Kidney capillary endothelial cell (primary cell): ENCODE measurements around the gene WDR62.
"Not testable (repeated sequence)": the region's sequence is repeated elsewhere in the genome, so short reads cannot be mapped to it uniquely, and the experiment has no call there.

Experiments
- DNase-seq: peaks from one replicate; pipeline ENCODE4 v3.0.0-alpha.2; 2018; ENCODE audit warnings: low spot score

WDR62 gene

DNA sequence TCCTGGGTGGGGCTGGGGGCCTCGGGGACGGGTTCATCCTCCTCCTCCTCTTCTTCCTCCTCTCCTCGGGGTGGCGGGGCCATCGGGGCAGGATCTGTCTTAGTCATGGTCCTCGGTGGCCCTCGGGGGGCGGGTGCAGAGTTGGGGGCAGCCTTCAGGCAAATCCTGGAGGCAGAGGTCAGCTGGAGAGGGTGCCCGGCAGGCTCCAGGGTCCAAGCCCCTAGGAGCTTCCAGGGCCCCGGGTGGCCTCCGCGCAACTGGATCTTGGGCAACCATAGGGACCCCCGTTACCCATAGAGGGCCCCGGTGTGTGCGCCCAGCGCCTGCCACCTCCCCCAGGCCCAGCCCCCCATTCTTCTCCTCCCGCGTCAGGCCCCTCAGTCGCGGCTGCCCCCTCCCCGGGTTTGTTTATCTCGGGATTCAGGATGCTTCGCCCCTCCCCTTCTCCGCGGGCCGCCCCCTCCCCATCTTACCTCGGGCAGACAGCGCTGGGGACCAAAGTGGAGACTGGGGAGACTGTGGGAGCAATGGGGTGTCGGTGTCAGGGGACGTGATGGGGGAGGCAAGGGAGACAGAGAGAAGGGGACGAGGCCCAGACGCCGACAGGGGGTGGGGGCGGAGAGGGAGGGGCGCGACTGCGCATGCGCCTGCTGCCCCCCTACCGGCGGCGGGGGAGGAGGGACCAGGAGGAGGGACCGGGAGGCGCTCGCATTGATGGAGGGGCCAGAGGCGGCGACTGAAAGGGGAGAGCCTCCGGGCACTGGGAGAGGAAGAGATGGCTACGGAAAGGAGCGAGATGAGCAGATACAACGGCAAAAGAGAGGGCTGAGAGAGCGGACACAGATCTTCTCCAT is 22.2 kb upstream of the WDR62 start, which contains the start of gene CLIP3:
Gene CLIP3, minus strand, starts transcription at position 623 of the 854 bp plus-strand sequence. Its CDS starts 516 bp downstream, at position 107.
- peak; percentile 30 for DNase-seq

DNA sequence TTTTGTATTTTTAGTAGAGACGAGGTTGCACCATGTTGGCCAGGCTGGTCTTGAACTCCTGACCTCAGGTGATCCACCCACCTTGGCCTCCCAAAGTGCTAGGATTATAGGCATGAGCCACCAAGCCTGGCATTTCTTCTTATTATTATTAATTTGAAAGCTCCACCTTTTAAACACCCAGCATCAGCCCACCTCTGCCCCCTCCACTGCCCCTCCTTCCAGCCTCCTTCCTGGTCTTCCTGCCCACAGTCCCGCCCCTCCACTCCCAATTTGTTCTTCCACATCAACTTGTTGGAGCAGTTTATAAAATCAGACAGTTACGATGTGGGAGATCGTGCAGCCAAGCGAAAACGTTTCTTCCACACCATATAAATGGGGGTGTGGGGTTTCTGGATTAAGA is 14.2 kb upstream of the WDR62 start:
- no peak for DNase-seq

DNA sequence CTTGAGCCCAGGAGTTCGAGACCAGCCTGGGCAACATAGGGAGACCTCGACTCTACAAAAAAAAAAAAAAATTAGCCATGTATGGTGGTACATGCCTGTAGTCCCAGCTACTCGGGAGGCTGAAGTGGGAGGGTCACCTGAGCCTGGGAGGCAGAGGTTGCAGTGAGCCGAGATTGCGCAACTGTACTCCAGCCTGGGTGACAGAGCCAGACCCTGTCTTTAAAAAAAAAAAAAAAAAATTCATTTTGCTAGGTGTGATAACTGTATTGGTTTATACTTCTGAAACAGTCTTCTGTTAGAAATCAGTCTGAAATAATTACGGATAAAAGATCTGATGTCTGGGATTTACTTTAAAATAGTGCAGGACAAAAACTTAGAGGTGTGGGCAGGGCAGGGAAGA is 13.6 kb upstream of the WDR62 start:
- not testable (repeated sequence) for DNase-seq

DNA sequence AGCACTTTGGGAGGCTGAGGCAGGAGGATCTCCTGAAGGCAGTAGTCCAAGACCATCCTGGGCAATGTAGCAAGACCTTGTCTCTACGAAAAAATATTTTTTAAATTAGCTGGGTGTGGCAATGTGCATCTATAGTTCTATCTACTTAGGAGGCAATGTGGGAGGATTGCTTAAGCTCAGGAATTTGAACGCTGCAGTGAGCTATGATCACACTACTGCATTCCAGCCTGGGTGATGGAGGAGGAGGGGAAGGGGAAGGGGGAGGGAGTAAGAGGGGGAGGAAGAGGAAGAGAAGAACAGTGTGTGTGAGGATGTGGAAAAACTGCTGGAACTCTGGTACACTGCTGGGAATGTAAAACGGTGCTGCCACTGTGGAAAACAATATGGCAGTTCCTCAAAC is 12.9 kb upstream of the WDR62 start:
- no peak for DNase-seq

DNA sequence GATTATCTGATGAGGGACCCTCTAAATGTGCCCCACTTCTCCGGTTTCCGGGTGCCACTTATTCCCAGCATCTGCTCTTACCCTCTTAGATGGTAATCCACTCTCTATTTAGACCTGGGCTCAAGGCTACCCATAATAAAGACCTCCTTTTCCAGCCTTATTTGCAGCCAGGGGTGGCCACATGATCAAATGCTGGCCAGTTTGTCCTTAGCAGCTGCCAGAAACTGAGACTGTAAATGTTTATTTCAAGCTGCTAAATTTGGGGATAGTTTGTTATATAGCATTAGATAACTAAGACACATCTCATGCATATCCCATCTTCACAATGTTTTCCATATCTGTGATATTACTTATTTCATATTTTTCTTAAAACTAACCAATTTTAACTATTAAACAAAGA is 10.7 kb upstream of the WDR62 start:
- DNase-seq, result no peak

DNA sequence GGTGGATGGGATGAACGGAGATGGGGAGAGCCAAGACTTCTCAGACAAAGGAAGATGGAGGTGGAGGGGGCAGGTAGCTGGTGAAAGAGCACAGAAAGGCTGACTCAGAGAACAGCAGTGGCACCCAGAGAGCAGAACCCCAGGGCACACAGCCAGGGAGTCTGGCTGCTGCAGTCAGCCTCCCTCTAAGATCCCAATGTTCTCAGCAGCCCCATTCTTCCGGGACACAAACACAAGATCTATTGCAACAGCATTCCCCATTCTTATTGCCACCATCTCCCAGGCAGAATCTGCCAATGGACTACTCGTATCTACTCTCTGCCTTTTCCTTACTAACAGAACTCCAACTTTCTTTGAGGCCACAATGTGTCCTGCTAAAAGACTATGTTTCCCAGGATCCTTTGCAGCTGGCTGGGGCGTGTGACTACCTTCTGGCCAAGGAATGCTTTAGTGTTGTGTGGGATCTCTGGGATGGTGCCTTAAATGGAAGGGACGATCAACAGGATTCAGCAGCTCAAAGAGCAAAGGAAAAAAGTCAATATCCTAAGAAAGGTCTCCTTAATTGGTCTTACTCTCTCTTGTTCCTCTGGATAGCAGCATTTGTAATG is 8.2 kb upstream of the WDR62 start:
- no peak for DNase-seq

DNA sequence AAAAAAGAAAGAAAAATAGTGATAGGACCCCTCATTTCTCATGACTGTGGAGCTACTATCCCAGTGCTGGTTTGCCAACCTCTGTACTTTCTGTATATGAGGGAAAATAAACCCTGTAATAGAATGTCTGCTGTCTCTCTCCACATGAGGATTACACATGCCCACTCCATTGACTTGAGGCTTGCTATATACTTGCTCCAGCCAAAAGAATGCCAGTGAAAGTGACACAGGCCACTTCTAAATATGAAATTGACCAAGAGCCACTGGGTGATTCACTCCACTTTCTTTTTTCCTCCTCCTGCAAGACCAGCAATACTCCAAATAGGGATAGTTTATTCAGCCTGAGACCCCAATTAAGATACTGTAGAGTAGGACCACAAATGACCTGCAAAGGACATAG is 6.9 kb upstream of the WDR62 start:
- DNase-seq, result no peak

DNA sequence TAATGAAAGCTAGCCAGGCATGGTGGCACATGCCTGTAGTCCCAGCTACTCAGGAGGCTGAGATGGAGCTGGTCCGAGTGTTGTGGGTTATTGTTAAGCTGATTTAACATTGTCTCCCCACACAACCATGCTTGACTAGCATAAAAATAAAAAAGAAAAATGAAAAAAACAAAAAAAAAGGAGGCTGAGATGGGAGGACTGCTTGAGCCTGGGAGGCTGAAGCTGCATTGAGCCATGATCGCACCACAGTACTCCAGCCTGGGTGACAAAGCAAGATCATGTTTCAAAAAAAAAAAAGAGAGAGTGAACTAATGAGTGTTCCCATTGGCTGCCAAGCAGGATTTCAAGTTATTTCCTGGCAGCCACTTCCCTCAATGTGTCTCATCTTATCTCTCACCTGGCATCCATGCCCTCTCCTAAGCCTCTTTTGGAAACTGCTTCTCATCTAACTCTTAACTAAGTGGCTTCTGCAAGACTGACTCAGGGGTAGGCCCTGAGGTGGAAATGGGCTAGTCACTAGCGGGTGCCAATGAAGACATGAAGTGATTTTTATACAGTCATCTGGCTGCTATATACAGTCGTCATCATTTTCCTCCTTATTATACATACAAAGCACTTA is 5.5 kb upstream of the WDR62 start:
- DNase-seq, result no peak

DNA sequence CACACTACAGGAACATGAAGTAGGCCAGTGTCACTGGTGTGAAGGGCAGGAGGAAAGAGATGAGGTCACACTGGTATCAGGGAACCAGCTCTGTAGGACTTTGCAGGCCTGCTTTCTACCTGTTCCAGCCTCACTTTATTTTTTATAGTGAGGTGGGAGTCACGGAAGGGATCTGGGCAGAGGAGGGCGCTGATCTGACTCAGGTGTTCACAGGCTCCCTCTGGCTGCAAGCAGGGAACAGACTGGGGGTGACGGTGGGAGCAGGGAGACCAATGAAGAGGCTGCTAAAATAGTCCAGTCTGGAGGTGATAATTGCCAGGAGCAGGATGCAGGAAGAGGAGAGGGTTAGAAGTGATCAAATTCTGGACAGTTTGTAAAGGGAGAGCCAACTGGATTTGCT is 3.5 kb upstream of the WDR62 start:
- DNase-seq, result no peak

DNA sequence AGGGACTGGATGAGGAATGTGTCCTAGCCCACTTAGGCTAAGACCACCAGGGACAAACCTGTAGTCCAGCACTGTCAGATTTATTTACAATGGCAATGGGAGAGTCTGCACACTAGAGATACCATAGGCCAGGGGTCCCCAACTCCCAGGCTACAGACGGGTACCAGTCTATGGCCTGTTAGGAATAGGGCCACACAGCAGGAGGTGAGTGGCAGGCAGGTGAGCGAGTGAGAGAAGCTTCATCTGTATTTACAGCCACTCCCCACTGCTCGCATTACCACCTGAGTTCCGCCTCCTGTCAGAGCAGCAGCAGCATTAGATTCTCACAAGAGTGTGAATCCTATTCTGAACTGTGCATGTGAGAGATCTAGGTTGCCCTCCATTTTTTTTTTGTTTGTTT is 3.1 kb upstream of the WDR62 start:
- DNase-seq, result no peak

DNA sequence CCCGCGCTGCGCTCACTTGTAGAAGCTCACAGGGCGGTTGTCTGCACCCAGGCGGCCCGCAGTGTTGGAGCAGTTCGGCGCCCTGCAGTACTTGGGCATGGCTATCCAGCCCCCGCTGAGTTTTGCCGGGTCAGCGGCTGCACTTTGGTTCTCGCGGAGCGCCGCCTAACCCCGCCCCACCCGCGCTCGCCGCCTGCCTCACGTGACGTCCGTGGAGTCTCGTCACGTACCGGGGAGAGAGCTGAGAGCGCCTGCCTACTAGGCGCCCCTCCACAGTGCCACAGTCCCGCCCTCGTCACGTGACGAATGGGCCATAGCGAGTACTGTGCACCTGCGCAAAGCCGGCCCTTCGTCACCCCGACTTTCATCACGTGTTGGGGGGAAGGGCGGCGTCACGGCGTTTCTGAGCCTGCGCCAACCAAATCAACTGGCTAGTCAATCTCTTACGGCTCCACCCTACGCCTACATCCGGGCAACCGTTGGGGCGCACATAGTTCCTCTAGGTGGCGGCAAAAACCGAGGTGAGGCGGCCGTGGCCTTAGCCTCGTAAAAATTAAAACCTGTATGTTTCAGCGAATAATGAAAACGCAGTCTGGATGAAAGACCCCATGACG is 471 bp upstream of the WDR62 start, which contains the start of gene THAP8:
Gene THAP8, minus strand, starts transcription at position 167 of the 614 bp plus-strand sequence. Its CDS starts 68 bp downstream, at position 99.
- DNase-seq, result peak; percentile 99

DNA sequence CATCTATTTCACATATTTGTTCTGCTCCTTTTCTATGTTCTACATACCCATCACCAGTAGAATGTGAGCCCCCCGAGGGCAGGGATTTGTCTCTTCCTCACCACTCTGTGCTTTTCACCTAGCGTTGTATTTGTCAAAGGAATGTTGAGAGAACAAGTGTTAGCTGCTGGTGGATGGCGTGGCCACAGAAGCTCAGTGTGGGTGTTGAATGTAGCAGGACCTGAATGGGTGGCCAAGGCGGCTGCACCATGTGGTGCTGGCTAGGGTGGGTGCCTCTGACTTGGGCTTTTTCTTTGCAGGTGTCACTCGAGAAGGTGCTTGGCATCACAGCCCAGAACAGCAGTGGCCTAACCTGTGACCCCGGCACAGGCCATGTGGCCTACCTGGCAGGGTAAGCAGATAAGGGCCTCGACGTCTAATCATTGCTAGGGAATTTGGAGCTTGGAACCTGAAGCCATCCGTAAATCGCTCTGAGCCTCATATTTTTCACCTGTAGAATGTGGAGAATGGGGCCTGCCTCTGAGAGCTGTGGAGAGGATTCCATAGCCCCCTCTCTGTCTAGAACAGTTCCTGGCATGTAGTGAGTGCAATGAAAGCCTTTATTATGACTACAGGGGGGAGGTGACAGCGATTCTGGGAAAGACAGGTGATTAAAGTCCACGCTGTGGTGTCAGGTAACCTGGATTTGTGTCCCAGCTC is 3.9 kb downstream of the WDR62 start:
- no peak for DNase-seq

DNA sequence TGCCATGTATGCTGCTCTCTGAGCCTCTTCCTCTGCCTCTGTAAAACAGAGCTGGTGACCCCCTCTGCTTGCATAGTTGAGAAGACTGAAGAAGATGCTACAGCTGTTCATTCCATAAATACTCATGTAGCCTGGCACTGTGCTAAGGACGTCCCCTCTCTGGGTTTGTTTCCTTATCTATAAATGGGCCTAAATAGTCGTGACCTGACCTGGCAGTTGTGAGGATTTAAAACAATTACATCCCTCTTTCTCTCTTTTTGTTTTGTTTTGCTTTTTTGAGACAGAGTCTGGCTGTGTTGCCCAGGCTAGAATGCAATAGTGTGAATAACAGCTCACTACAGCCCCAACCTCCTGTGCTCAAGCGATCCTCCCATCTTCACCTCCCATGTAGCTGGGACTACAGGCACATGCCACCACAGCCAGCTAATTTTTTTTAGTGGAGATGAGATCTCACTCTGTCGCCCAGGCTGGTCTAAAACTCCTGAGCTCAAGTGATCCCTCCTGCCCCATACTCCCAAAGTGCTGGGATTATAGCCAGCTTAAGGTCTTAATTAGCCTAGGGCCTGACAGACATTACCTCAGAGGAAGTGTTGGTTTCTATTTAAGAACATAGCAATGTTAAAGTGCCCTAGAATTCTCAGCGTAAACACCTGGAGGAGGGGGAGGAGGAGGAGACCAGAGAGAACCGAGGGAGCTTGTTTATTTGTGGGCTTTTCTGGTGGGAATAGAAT is 4.6 kb downstream of the WDR62 start:
- no peak for DNase-seq

DNA sequence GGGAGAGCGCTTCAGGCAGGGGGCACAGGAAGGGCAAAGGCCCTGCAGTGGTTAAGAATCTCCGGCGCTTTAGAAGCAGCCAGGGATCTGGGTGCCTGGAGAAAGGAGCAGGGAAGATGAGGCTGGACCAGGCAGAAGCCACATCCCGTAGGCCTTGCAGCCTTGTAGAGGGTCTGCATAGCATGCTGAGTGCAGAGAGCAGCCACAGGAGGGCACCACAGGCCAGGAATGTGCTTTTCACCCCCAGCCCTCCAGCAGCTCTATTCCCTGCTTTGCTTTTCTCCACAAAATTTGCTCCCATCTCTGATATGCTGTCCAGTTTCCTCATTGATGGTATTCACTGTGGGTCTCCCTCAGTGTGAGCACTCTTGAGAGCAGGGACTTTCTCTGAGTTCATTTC is 5.7 kb downstream of the WDR62 start:
- peak; percentile 41 for DNase-seq

DNA sequence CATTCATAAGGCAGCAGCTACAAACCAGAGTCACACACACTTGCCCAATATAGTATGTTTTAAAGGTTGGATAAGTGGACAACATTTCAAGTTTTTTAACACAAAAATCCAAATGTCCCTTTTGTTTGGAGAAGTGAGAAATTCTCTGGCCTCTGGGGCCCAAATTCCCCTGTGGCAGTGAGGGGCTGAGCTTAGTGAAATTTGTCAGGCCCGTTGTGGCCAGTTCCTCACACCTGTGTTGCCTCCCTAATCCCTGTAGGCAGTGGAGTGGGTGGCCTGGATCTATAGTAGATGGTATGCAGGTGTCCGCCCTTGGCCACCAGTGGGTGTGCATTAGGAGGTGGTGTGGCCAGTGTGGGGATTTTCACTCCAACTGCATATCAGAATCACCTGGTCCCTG is 6.7 kb downstream of the WDR62 start:
- no peak for DNase-seq

DNA sequence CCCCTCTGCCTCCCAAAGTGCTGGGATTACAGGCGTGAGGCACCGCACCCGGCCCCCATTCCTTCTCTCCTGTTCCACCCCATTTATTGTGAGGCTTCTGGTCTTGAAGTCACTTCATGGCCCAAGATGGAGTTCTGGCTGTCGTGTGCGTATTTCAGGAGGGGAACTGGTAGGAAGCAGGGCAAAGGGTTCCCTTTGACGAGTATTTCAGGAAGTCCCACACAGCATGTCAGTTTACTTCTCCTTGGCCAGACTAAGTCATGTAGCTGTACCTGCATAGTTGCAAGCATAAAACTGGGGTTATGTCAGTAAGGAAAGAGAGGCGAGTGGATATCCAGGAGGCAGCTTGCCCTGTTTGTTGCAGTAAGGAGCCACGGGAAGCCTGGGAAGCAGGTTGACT is 10.1 kb downstream of the WDR62 start:
- no peak for DNase-seq

DNA sequence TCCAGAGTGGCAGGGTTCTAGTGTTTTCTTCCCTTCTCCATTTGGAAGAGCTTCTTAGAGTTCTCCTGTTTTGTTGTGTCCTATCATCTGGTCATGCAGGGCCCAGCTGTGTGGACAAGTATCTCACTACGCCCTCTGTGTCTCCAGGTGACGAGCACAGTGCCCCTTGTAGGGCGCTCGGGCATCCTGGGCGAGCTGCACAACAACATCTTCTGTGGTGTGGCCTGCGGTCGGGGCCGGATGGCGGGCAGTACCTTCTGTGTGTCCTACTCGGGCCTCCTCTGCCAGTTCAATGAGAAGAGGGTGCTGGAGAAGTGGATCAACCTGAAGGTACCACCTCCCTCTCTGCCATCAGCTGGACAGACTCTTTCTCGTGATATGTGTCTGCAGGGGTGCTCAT is 13.0 kb downstream of the WDR62 start:
- no peak for DNase-seq

DNA sequence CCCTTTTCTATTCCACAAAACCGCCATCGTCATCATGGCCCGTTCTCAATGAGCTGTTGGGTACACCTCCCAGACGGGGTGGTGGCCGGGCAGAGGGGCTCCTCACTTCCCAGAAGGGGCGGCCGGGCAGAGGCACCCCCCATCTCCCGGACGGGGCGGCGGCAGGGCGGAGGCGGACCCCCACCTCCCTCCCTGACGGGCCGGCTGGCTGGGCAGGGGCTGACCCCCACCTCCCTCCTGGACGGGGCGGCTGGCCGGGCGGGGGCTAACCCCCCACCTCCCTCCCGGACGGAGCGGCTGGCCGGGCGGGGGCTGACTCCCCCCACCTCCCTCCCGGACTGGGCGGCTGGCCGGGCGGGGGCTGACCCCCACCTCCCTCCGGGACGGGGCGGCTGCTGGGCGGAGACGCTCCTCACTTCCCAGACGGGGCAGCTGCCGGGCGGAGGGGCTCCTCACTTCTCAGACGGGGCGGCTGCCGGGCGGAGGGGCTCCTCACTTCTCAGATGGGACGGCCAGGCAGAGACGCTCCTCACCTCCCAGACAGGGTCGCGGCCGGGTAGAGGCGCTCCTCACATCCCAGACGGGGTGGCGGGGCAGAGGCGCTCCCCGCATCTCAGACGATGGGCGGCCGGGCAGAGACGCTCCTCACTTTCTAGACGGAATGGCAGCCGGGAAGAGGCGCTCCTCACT is 14.3 kb downstream of the WDR62 start:
- not testable (repeated sequence) for DNase-seq

DNA sequence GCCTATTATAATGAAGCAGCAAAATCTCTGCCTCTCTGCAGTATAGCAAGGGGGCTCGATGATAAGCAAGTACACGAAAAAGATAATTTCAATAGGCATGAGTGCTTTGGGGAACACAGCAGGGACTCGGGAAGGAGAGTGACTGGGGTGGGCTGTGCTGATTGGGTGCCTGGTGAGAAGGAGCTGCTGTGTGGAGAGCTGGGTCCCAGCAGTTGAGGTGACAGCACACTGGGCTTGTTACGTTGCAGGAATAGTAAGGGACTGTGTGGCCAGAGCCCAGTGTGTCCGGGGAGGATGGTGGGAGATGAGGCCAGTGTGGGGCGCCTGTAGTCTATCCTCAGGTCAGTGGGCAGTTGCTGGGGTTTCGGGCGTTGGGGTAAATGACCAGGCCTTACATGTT is 17.4 kb downstream of the WDR62 start:
- DNase-seq, result no peak

DNA sequence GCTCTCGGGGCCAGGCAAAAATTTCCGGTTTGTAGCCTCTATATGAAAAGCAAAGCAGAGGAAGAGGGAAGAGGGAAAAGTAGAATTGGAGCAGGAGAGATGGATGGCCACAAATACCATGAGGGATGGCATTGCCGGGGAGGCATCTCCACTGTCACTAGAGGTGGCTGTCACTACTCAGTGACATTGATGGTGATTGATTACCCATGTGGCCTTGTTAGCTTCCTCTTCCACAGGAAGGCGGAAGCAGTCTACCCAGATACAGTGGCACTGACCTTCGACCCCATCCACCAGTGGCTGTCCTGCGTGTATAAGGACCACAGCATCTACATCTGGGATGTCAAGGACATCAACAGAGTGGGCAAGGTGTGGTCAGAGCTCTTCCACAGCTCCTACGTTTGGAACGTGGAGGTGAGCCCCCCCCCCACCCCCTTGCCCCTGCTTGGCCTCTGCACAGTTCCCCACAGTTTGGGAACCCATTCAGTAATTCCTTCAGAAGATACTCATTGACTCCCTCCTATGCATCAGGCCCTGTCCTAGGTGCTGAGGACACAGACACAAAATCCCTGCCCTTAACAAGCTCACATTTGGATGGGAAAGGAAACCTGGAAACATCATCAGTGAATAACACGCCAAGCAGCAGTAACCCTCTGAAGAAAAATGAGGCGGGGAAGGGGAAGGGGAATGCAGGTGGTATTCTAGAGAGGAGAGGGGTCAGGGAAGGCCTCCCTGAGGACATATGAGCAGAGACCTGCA is 18.6 kb downstream of the WDR62 start:
- no peak for DNase-seq
